ENCODE results near the gene TNFAIP6.
A peak's percentile ranks its signal among the peaks of the same experiment; 100 is the strongest.

Gene TNFAIP6

GRCh38 chr2:151334082-151334815, 23.1 kb upstream of the TNFAIP6 start:
- TF ChIP-seq GABPA (IDR thresholded peaks at IDR 0.05; ENCODE audit: low read depth) (no peak), POLR2AphosphoS5 (IDR thresholded peaks at IDR 0.05; ENCODE audit: low read depth) (no peak), REST (IDR thresholded peaks at IDR 0.05; ENCODE audit: insufficient replicate concordance, low read depth) (no peak), SPI1 (IDR thresholded peaks at IDR 0.05; ENCODE audit: borderline replicate concordance, low read depth) (no peak)
- Histone ChIP-seq H3K4me3 (replicated peaks; ENCODE audit: insufficient read depth, low read length) (no peak overlapping the region), H3K27ac (replicated peaks) (no peak overlapping the region), H3K27me3 (ENCODE audit: insufficient read depth, poor library complexity, severe bottlenecking) (no peaks in the 10 kb centered on the region)
- DNase-seq (ENCODE audit: low read depth in 1 of 2, low spot score in 1 of 2), result no peak

GRCh38 chr2:151336863-151337371, 20.5 kb upstream of the TNFAIP6 start:
- Histone ChIP-seq H3K27me3 (ENCODE audit: insufficient read depth, poor library complexity, severe bottlenecking) (no peaks in the 10 kb centered on the region), H3K4me3 (replicated peaks; ENCODE audit: insufficient read depth, low read length) (no peak overlapping the region), H3K27ac (replicated peaks) (no peak overlapping the region)
- TF ChIP-seq REST (IDR thresholded peaks at IDR 0.05; ENCODE audit: insufficient replicate concordance, low read depth) (no peak), CTCF (IDR thresholded peaks at IDR 0.05; ENCODE audit: insufficient read depth, low read length) (no peak), POLR2AphosphoS5 (IDR thresholded peaks at IDR 0.05; ENCODE audit: low read depth) (no peak), SPI1 (IDR thresholded peaks at IDR 0.05; ENCODE audit: borderline replicate concordance, low read depth) (no peak)
- DNase-seq (ENCODE audit: low read depth in 1 of 2, low spot score in 1 of 2), result no peak

GRCh38 chr2:151337643-151338042, 19.7 kb upstream of the TNFAIP6 start:
- no peak for TF ChIP-seq REST (IDR thresholded peaks at IDR 0.05; ENCODE audit: insufficient replicate concordance, low read depth)
- Histone ChIP-seq H3K27ac (replicated peaks) (no peak overlapping the region), H3K4me3 (replicated peaks; ENCODE audit: insufficient read depth, low read length) (no peak overlapping the region), H3K27me3 (ENCODE audit: insufficient read depth, poor library complexity, severe bottlenecking) (no peaks in the 10 kb centered on the region)
- DNase-seq (ENCODE audit: low read depth in 1 of 2, low spot score in 1 of 2), result peak in 1 of 2 experiments; percentile 58

- no peak overlapping the region for H3K27ac ChIP-seq (replicated peaks)
- H3K4me3 ChIP-seq (replicated peaks; ENCODE audit: insufficient read depth, low read length), result no peak overlapping the region
- TF ChIP-seq REST (IDR thresholded peaks at IDR 0.05; ENCODE audit: insufficient replicate concordance, low read depth) (no peak), GABPA (IDR thresholded peaks at IDR 0.05; ENCODE audit: low read depth) (no peak), SPI1 (IDR thresholded peaks at IDR 0.05; ENCODE audit: borderline replicate concordance, low read depth) (no peak)
- H3K27me3 ChIP-seq (ENCODE audit: insufficient read depth, poor library complexity, severe bottlenecking), result no peaks in the 10 kb centered on the region
- no peak for DNase-seq (ENCODE audit: low read depth in 1 of 2, low spot score in 1 of 2)
Observed at GRCh38 chr2:151338115-151338514, 19.3 kb upstream of the TNFAIP6 start.
